ENCODE data around the gene MRPL9. TPM values are rescaled to one million over a fixed set of nuclear protein-coding genes. Genes with fewer than 3 reads are reported as not detected.

MRPL9 gene
- total and polyA plus RNA-seq, 10 of the 15 experiments (the other 5 are each of a cell fraction or from before 2014, with no cell fraction given): 35.7 to 161 (median 110) TPM

DNA sequence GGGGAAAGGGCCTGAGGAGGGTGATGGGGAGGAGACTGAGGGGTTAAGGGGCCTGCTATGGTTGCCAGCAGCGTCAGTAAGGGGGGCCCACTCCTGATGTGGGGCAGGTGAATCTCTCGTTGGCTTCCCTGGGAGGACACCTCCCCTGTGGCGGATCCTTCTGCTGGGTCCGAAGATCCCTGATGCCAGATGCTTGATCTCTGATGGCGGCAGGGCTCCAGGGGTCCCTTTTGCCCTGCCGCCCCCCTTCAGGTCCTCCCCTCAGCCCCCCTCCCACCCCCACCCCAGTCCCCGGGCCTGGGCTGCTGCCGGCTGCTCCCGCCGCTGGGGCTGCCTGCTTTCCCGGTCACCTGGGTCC, 46.9 kb downstream of the MRPL9 start:
- RAD21 ChIA-PET (ENCODE audit: unreplicated experiment): no interaction called here
- Histone ChIP-seq H3K36me3 (ENCODE audit: control insufficient read depth in 2 of 2, insufficient read depth in 2 of 2, low read length in 1 of 2) (no peaks in the 10 kb centered on the region), H3K4me3 (no peak overlapping the region), H3K9me3 (replicated peaks; ENCODE audit: control insufficient read depth, insufficient read depth, low read length) (no peaks in the 10 kb centered on the region), H4K20me1 (ENCODE audit: control insufficient read depth, insufficient read depth) (no peaks in the 10 kb centered on the region), H3K9ac (ENCODE audit: control insufficient read depth, insufficient read depth, low read length) (no peak overlapping the region), H3K79me2 (ENCODE audit: control insufficient read depth, insufficient read depth, low read length) (no peaks in the 10 kb centered on the region), H3K4me1 (ENCODE audit: control insufficient read depth, insufficient read depth, low read length) (peaks cover 12% of the 10 kb centered on the region), H3K27ac (ENCODE audit: control insufficient read depth, insufficient read depth) (no peak overlapping the region), H3K4me2 (ENCODE audit: control insufficient read depth, insufficient read depth) (no peak overlapping the region), H2AFZ (ENCODE audit: control insufficient read depth, low read depth, low read length) (no peak overlapping the region), H3K27me3 (replicated peaks in 1 of 2; ENCODE audit: control insufficient read depth in 2 of 2, insufficient read depth in 2 of 2, low read length in 1 of 2) (peaks cover 0 to 9% of the 10 kb centered on the region in 2 experiments; a peak in 2 of 4 replicates)
- no peak for TF ChIP-seq REST (IDR thresholded peaks at IDR 0.05; ENCODE audit: low read depth, low read length)
- TF ChIP-seq RUNX3 (IDR thresholded peaks at IDR 0.05; ENCODE audit: low read length): no peak
- TF ChIP-seq ASH2L (IDR thresholded peaks at IDR 0.05; ENCODE audit: borderline replicate concordance, low read depth): no peak
- TF ChIP-seq CREB1 (IDR thresholded peaks at IDR 0.05; ENCODE audit: low read depth): no peak
- WGBS (ENCODE audit: insufficient coverage, insufficient replicate concordance, low lambda C conversion rate, missing lambda C conversion rate): 4% methylated on average over 11 of the region's 11 CpGs
- intact Hi-C loops (cut with micrococcal nuclease; ENCODE audit: unreplicated experiment) (loop anchor here (10.0 kb wide), 1 partner anchor 118 kb away; the partner anchor contains the start of genes C2CD4D and RORC), in situ Hi-C loops (cut with MboI) (no loop called here)
- CTCF ChIA-PET: no interaction called here
- POLR2A ChIA-PET: no interaction called here
- no peak for ATAC-seq
- SMC1A ChIA-PET (ENCODE audit: uncharacterized antibody, unreplicated experiment): no interaction called here
- DNase-seq (ENCODE audit: low read depth, low spot score): no peak
- BruUV-seq (replicated peaks): no TSS peak
- no peak for FAIRE-seq

Data from GM12878 (cell line).